ENCODE measurements around the gene PRR5L.

- no peak for TF ChIP-seq FOXM1 (IDR thresholded peaks at IDR 0.05; ENCODE audit: borderline replicate concordance)
- TF ChIP-seq PKNOX1 (IDR thresholded peaks at IDR 0.05): no peak
- TF ChIP-seq FOXA1 (IDR thresholded peaks at IDR 0.05): no peak
- no peak for TF ChIP-seq SP1 (IDR thresholded peaks at IDR 0.05)
- no peak for TF ChIP-seq BHLHE40 (IDR thresholded peaks at IDR 0.05; ENCODE audit: borderline replicate concordance)
Observed at GRCh38 chr11:36356201-36356600, 60.1 kb downstream of the PRR5L start.

All from HEK293T (cell line).